ENCODE results near the gene MVB12A. TPM values are rescaled to one million over a fixed set of nuclear protein-coding genes. Genes with fewer than 3 reads are reported as not detected.

The MVB12A gene
- total and polyA plus RNA-seq, 9 of the 15 experiments (the other 6 are each of a cell fraction or from before 2014, with no cell fraction given), result 1.2 to 46.2 (median 22.4) TPM

DNA sequence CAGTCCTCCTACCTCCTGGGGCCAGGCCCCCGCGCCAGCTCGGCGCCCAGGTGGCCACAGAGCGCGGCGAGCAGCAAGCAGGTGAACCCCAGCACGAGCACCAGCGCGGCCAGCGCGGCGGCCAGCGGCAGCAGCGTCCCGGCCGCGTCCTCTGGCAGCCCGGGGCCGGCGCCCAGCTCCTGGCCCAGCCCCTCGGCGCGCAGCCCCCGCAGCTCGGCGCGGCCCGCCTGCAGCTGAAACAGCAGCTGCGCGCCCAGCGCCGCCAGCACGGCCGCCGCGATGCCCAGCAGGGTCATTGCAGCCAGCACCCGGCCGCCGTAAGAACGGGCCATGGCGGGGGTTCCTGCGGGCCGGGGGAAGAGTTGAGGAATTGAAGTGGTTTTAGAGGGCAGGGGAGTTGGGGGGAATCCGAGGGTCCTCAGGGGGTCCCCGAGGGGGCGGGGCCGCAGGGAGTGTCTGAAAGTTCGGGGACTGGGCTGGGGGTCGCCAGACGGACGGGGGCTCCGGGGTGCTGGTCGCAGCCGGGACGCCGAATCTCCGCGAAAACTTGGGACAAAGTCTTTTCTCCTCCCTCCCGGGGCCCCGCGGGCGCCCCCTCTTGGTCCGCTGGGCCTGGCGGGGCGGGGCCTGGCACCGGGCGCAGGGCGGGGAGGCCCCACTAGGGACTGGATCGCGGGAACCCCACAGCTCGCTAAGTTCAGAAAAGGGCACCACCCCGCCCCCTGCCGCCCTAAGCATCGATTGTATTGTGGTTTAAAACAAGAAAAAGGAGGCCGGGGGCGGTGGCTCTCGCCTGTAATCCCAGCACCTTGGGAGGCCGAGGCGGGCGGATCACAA is 28.5 kb downstream of the MVB12A start, which contains the start of gene TMEM221 (continued):
- TF ChIP-seq CBX8 (IDR thresholded peaks at IDR 0.05; ENCODE audit: borderline replicate concordance, extremely low read depth, low read depth, low read length, poor library complexity, severe bottlenecking) (no peak), STAT5B (CRISPR knock-in tag; IDR thresholded peaks at IDR 0.05) (no peak), MAZ (CRISPR knock-in tag; conservative IDR thresholded peaks at IDR 0.05 in 1 of 2, IDR thresholded peaks at IDR 0.05 in 1 of 2) (peak; percentile 52 to 90; a peak in 3 of 4 replicates), NONO (IDR thresholded peaks at IDR 0.05; ENCODE audit: low read depth in 2 of 2, low read length in 1 of 2) (0 out of 4 replicates have a peak, but pooled peaks of 1 of the 2 experiments have one; percentile 15), PHF21A (IDR thresholded peaks at IDR 0.05; ENCODE audit: borderline replicate concordance, low read depth) (no peak), ELF2 (CRISPR knock-in tag; IDR thresholded peaks at IDR 0.05) (no peak), ZNF75A (CRISPR knock-in tag; IDR thresholded peaks at IDR 0.05) (no peak), SMAD1 (IDR thresholded peaks at IDR 0.05; ENCODE audit: low read depth, low read length, partially characterized antibody) (no peak), ZMIZ1 (IDR thresholded peaks at IDR 0.05; ENCODE audit: low read depth in 2 of 2, low read length in 2 of 2) (no peak), SAFB (IDR thresholded peaks at IDR 0.05; ENCODE audit: borderline replicate concordance, low read depth, low read length) (peak; percentile 85), GATAD2B (IDR thresholded peaks at IDR 0.05; ENCODE audit: borderline replicate concordance) (peak; percentile 7; the same call in 1 of the 2 replicates), REST (IDR thresholded peaks at IDR 0.05; ENCODE audit: borderline replicate concordance) (peak; percentile 11; the same call in 1 of the 2 replicates), REST (CRISPR knock-in tag; IDR thresholded peaks at IDR 0.05; ENCODE audit: low read depth) (no peak), L3MBTL2 (IDR thresholded peaks at IDR 0.05) (no peak), RAD21 (CRISPR knock-in tag; conservative IDR thresholded peaks at IDR 0.05 in 1 of 2, IDR thresholded peaks at IDR 0.05 in 1 of 2) (peak; percentile 15 to 39; a peak in 2 of 4 replicates)
